ENCODE results near the gene ASTN1.

The ASTN1 gene

DNA sequence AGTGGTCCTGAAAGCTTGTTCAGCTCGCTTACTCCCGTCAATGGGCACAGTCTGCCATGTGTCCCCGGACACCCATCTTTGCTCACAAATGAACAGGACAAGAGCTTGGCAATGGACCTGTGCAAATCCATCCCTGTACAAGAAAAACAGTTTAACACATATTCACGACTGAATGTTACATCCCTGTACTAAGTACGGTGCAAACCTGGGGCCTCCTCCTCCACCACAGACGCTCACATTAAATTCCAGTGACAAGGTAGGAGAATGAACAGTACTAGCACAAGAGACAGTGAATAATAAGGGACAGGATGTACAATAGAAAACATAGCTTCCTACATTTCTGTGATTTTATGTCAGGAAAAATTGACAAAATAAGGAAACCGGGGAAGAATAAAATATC lies 187.7 kb downstream of the ASTN1 start:
- no peak for DNase-seq

DNA sequence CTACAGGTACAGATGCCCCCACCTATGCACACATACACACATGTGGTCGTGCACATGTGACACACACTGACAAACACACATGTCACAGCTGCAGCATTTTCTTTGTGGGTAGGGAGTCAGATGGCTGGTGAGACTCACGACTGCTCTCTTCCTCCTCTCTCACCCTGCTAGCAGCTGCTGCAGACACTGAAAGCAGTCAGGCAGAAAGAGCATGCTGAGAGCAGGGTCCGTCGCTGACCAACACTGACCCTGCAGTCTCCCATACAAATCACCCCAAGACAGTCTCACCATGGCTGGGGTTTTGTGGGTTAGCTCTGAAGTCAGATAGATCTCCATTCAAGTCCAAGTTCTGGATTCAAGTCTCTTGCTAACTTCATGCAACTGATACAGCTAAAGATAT lies 188.3 kb downstream of the ASTN1 start:
- DNase-seq: no peak

DNA sequence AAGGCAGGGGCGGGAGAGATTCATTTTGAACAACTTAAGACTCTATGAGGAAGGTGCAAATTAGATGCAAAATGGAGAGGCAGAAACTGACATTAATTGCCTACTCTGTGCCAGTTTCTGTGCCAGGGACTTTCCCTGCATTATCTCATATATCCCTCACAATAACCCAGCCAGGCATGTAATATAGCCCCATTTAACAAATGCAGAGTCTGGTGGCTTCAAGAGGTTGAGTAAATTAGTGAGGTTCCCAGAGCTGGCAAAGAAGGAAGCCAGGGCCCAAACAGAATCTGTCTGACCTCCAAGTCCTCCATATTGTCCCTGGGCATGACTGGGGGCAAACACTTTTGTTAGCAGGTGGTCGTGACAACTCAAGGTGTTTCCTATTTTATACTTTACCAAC lies 199.8 kb downstream of the ASTN1 start:
- DNase-seq: no peak

DNA sequence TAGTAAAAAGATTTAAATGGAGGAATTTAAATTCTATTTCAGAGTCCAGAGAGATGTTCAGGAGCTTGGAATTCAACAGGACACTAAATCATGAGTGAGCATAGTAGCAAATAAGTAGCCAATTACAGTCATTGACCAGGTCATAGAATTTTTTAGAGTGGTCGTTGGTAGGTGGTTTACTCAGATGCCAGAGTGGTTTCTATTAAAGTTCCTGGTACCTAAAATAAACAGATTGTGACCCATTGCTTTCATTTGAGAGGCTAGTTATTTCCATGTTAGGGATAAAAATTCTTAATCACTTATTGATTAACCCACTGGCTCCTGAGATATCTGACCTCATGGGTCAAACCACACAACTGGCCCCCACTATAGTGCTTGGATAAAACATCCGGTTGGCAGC lies 201.3 kb downstream of the ASTN1 start:
- no peak for DNase-seq

GRCh38 chr1:176961678-176962077 lies 202.8 kb downstream of the ASTN1 start:
- no peak for DNase-seq

- no peak for DNase-seq
These were observed 205.2 kb downstream of the ASTN1 start for GRCh38 chr1:176959191-176959820.

GRCh38 chr1:176957603-176958002 lies 206.9 kb downstream of the ASTN1 start:
- DNase-seq: no peak

GRCh38 chr1:176954242-176954641 lies 210.3 kb downstream of the ASTN1 start:
- DNase-seq: no peak

DNA sequence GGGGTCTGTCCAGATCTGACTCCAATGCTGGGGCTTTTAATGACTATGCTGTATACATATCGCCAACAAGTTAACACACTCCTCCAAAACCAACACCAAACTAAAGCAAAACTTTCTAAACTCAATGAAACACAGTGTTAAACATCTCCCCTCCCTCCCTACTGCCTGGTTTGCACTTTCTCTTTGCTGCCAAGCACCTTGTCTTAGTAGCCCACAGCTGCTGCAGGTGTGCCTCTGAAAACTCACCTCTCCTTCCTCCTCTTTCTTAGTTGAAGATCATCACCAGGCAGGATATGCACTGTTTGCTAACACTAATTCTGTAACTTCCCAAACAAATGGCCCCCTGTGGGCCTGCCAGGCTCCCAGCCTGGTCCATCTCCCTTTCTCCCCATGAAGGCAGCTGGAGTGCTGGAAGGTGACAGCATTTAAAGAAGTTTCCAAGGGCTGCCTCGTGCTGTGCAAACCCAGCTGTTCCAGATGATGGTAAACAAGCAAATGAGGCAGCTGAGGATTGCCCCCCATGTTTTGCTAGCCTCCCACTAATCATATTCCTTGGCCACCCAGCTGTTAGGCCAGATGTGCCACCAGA lies 213.7 kb downstream of the ASTN1 start:
- no peak for DNase-seq

GRCh38 chr1:176949033-176949662 lies 215.4 kb downstream of the ASTN1 start:
- no peak for DNase-seq

- no peak for DNase-seq
These were observed 219.9 kb downstream of the ASTN1 start for GRCh38 chr1:176944606-176945005.

- DNase-seq: no peak
These were observed 220.7 kb downstream of the ASTN1 start for GRCh38 chr1:176943783-176944182.

DNA sequence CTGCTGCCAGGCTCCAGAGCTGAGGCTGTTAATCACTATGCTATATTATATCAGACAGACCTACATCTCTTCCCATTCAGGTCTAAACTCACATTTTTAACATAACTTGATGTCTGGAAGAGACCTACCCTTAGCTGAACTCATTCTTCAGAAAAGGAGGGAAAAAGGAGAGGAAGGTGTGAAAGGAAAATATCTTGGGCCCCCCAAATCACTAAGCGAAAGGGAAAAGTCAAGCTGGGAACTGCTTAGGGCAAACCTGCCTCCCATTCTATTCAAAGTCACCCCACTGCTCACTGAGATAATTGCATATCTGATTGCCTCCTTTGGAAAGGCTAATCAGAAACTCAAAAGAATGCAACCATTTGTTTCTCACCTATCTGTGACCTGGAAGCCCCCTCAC lies 222.2 kb downstream of the ASTN1 start:
- no peak for DNase-seq

- no peak for DNase-seq
These were observed 224.5 kb downstream of the ASTN1 start for GRCh38 chr1:176939993-176940392.

GRCh38 chr1:176938375-176938774 lies 226.1 kb downstream of the ASTN1 start:
- no peak for DNase-seq

DNA sequence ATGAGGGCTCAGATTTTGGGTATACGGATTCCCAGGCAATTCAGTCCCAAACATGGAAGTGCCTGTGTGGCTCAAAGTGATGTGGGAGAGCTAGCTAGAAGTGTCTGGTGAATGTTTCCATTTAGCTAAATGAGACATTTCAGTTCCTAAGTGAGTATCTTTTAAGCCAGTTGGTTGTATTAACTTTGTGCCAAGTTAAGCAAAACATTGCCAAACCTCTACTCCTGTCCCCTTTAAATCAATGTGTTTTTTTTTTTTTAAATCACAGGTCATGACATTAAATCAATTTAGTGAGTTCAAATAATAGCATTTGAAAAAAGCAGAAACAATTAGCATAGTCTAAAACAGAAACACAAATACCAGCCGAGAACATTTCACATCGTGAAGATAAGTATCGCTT lies 230.1 kb downstream of the ASTN1 start:
- DNase-seq: no peak

DNA sequence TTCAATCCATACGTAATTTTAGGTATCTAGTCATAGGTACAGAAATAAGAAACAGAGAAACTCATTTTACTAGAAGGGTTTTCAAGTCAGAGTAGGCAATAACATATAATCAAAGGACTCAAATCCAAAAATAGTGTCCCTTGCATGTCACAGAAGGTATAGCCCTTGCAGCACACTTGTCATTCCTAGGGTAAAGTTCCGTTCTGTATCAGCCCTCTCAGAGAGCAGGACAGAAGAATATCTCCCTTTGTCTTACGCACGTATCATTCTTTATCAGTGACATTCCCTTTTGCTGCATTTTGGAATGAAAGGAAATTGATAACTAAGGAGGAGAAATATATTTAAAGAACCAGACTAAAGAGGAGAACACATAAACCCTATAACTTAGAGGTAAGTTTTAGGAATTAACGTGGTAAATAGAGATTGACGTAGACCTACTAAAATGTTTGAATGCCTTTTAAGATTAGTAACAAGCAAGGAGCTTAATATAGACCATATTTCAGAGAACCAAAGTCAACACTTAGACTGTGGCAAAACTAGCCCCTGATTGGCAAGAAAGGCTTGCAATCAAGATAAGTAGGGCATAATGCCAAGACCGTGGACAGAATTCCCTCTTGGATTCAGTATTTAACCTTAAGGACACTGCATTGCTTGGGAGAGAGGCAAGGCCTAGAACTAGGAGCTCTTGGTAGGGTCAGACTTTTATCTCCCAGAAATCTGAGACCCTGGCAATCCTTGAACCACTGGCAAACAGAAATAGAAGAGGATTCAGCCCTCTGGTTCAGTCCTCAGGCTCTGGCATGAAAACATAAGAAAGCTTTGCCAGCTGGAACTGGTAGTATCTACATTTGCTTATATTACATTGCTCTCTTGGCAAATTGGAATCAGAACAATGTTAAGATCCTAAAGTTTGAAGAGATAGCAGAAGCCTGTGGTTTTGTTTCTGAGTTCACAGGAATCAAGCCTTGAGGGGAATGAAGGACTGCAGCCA lies 232.1 kb downstream of the ASTN1 start:
- DNase-seq: no peak

GRCh38 chr1:176931526-176931925 lies 233.0 kb downstream of the ASTN1 start:
- no peak for DNase-seq

DNA sequence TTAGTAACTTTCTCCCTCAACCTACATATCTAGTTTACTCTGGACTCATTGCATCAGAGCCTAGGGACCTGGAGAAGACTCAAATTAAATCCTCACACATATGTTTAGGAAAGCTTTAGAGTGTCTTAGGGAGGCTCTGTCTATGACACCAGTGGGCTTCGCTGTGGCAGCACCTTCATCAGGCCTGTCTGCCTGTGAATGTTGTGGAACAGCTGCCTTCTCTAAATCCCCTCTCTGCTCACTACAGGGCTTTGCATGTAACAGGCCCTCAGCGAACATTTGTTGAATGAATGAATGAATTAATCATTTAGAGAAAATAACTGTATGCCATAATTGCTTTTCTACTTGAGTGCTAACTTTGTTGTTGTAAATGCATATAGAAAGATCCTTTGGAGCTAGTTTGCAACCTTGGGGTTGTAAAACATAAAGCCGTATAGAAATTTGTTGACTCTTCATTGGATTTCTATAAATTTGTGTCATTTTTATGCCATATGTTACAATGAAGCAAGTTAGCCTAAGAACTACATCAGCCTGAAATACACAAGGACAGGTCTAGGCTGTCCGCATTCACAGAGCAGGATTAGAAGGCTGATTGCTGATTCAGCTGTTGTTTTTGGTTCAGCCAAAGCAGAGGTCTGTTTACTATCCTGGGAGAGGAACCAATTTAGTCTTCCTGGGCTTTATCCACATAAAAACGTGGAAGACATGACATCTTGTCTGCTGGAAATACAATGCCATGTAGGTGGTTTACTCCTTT lies 238.0 kb downstream of the ASTN1 start:
- DNase-seq: no peak

- DNase-seq: no peak
These were observed 239.3 kb downstream of the ASTN1 start for GRCh38 chr1:176925223-176925622.

DNA sequence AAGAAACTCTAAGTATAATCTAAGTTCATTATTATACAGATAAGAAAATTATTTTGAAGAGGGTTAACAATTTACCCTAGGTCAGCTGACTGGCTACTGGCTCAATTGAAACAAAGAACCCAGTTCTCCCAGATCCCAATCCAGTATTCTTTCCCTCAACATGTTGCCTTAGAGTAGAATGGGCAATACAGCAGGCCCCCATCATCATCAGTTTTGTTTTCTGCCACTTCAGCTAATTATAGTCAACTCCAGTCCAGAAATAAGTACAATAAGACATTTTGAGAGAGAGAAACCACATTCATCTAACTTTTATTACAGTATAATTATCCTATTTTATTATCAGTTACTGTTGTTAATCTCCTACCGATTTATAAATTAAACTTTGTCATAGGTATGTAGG lies 241.2 kb downstream of the ASTN1 start:
- no peak for DNase-seq
